K562 (cell line): ENCODE measurements around the gene PLTP. TPM values are rescaled to one million over a fixed set of nuclear protein-coding genes. Genes with fewer than 3 reads are reported as not detected.

Experiments
- AFF1 ChIP-seq, 2 experiments: fragments of 450-650 bp; IDR thresholded peaks; 2 replicates each; pipeline ENCODE4 v1.6.1; 2018; ENCODE audit warnings: mild to moderate bottlenecking in 2 of 2, low read depth in 1 of 2; ENCODE audit not compliant: partially characterized antibody in 2 of 2
- BACH1 ChIP-seq: fragments of 200-800 bp; sonication (Bioruptor generic); IDR thresholded peaks from 2 replicates; pipeline ENCODE4 v1.6.1; 2016; ENCODE audit warnings: missing genetic modification characterization, missing compliant biosample characterization
- CBX3 ChIP-seq, 2 experiments: IDR thresholded peaks; 1 replicate in 1 of 2; 2 replicates in 1 of 2; pipeline ENCODE4 v1.6.1; 2012; ENCODE audit warnings: inconsistent platforms in 2 of 2, low read length in 2 of 2, borderline replicate concordance in 1 of 2, control low read depth in 1 of 2
- CC2D1A ChIP-seq: fragments of 450-650 bp; IDR thresholded peaks from 2 replicates; pipeline ENCODE4 v1.6.1; 2017; ENCODE audit warnings: mild to moderate bottlenecking
- FOXP4 ChIP-seq: sonication (generic); formaldehyde crosslinking; IDR thresholded peaks from 2 replicates; pipeline ENCODE4 v1.8.0; 2022; ENCODE audit warnings: mild to moderate bottlenecking, missing genetic modification reagents, borderline replicate concordance
- LARP7 ChIP-seq: fragments of 450-650 bp; IDR thresholded peaks from 2 replicates; pipeline ENCODE4 v1.6.1; 2016
- MEF2A ChIP-seq: IDR thresholded peaks from 2 replicates; pipeline ENCODE4 v1.6.1; 2011; ENCODE audit warnings: low read depth, mild to moderate bottlenecking, low read length, moderate library complexity; ENCODE audit not compliant: control insufficient read depth
- NCOA1 ChIP-seq: fragments of 450-650 bp; IDR thresholded peaks from 2 replicates; pipeline ENCODE4 v1.6.1; 2016; ENCODE audit warnings: low read depth
- NFRKB ChIP-seq: fragments of 450-650 bp; IDR thresholded peaks from 2 replicates; pipeline ENCODE4 v1.6.1; 2016; ENCODE audit warnings: low read depth
- RAD21 ChIP-seq, 2 experiments: fragments of 250-450 bp in 1 of 2; fragments of 450-650 bp in 1 of 2; sonication (Bioruptor Pico) in 1 of 2; formaldehyde crosslinking in 1 of 2; IDR thresholded peaks in 1 of 2; conservative IDR thresholded peaks in 1 of 2; 2 replicates each; pipeline versions ENCODE4 v1.4.0 to v1.8.0; 2020 to 2022; ENCODE audit warnings: mild to moderate bottlenecking in 2 of 2, moderate library complexity in 1 of 2
- TFAM ChIP-seq: fragments of 250-450 bp; sonication (Bioruptor Pico); conservative IDR thresholded peaks from 2 replicates; pipeline ENCODE4 v1.5.0; 2021; ENCODE audit warnings: mild to moderate bottlenecking, moderate library complexity
- ZBTB7A ChIP-seq: IDR thresholded peaks from 2 replicates; pipeline ENCODE4 v1.6.1; 2011; ENCODE audit warnings: low read depth, mild to moderate bottlenecking, low read length, moderate library complexity, borderline replicate concordance; ENCODE audit not compliant: control insufficient read depth
- ZFP36 ChIP-seq: fragments of 150-350 bp; IDR thresholded peaks from 2 replicates; pipeline ENCODE4 v1.6.1; 2018; ENCODE audit warnings: low read length, low read depth; ENCODE audit not compliant: partially characterized antibody
- ZNF239 ChIP-seq: fragments of 250-450 bp; sonication (Bioruptor Pico); IDR thresholded peaks from 2 replicates; pipeline ENCODE4 v1.4.0; 2020; ENCODE audit warnings: mild to moderate bottlenecking
- ZNF830 ChIP-seq: fragments of 250-450 bp; sonication (Bioruptor Pico); IDR thresholded peaks from 2 replicates; pipeline ENCODE4 v1.5.0; 2021; ENCODE audit warnings: mild to moderate bottlenecking
- polyA plus RNA-seq, 8 experiments: library from polyadenylated mRNA; depleted of rRNA in 4 of 8; stranded (reverse) in 5 of 8; unstranded in 3 of 8; fragments of >200 nt; fragmentation: Nextera tagmentation in 2 of 8; fragmentation: Illumina TruSeq in 1 of 8; extraction: Ambion mirVana in 2 of 8; extraction: Trizol in 1 of 8; gene quantifications; 2 replicates each; pipeline versions ENCODE4 v1.2.1 to v1.2.3, GENCODE V29; 2011 to 2014; ENCODE audit warnings: inconsistent platforms in 1 of 8, missing spikeins in 1 of 8
- total RNA-seq, 7 experiments: library from RNA; depleted of rRNA in 6 of 7; stranded (reverse); fragments of >200 nt in 6 of 7; fragmentation: Illumina TruSeq in 2 of 7; extraction: Trizol in 2 of 7; gene quantifications; 2 replicates each; pipeline versions ENCODE4 v1.2.1 to v1.2.3, GENCODE V29; 2011 to 2021; ENCODE audit warnings: low replicate concordance in 1 of 7
- TF ChIP-seq, protein P1 (sequence below): sonication (generic); formaldehyde crosslinking; IDR thresholded peaks from 2 replicates; pipeline ENCODE4 v1.8.0; 2023; ENCODE audit warnings: mild to moderate bottlenecking, missing genetic modification reagents

Gene PLTP
- total and polyA plus RNA-seq, 9 of the 15 experiments (the other 6 are each of a cell fraction or from before 2014, with no cell fraction given), result 2.8 to 29.3 (median 17.6) TPM

DNA sequence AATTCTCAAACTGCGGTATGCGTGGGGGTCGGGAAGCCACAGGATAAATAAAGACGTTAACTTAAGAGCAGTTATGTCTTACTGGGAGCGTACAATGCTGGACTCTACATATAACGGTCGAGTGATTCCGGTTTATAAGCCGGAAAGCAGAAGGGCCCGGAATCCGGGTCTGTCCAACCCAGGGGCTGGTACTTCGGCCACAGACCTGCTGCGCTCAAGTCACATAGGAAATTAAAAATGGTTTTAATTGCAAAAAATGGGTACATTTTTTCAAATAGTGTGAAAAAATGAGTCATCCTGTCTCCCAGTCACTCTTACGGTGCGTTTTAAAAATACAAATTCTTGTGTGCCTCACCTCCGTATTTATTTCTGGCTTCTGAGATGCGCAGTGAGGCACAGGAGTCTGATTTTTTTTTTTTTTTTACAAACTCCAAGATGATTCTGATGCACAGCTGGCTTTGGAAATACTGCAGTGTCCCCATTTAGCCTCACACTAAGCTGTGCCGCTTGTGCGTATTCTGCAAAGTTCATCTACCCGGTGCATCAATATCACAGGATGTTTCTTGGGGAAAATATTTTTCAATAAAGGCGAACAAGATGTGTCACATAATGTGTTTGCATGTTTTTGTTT, 23.6 kb upstream of the PLTP start (continued):
- peak in 1 of 2 experiments; percentile 89 for TF ChIP-seq AFF1 (IDR thresholded peaks at IDR 0.05; ENCODE audit: low read depth in 1 of 2, partially characterized antibody in 2 of 2)
- TF ChIP-seq ZFP36, result no peak
- no peak for TF ChIP-seq NFRKB
- TF ChIP-seq TFAM (CRISPR knock-in tag), result no peak
- TF ChIP-seq FOXP4 (CRISPR knock-in tag), result 0 out of 2 replicates have a peak, but pooled peaks have one; percentile 53
- TF ChIP-seq ZNF830 (CRISPR knock-in tag), result no peak
- TF ChIP-seq NCOA1, result peak; percentile 75
- no peak for TF ChIP-seq LARP7
- TF ChIP-seq CC2D1A, result peak; percentile 81; the same call in 1 of the 2 replicates
- TF ChIP-seq ZBTB7A, result no peak; the same call in 1 of the 2 replicates
- TF ChIP-seq CBX3 (IDR thresholded peaks at IDR 0.05; ENCODE audit: borderline replicate concordance in 1 of 2, low read length in 2 of 2), result no peak
- TF ChIP-seq MEF2A, result no peak; the same call in 1 of the 2 replicates
- TF ChIP-seq, protein P1, sequence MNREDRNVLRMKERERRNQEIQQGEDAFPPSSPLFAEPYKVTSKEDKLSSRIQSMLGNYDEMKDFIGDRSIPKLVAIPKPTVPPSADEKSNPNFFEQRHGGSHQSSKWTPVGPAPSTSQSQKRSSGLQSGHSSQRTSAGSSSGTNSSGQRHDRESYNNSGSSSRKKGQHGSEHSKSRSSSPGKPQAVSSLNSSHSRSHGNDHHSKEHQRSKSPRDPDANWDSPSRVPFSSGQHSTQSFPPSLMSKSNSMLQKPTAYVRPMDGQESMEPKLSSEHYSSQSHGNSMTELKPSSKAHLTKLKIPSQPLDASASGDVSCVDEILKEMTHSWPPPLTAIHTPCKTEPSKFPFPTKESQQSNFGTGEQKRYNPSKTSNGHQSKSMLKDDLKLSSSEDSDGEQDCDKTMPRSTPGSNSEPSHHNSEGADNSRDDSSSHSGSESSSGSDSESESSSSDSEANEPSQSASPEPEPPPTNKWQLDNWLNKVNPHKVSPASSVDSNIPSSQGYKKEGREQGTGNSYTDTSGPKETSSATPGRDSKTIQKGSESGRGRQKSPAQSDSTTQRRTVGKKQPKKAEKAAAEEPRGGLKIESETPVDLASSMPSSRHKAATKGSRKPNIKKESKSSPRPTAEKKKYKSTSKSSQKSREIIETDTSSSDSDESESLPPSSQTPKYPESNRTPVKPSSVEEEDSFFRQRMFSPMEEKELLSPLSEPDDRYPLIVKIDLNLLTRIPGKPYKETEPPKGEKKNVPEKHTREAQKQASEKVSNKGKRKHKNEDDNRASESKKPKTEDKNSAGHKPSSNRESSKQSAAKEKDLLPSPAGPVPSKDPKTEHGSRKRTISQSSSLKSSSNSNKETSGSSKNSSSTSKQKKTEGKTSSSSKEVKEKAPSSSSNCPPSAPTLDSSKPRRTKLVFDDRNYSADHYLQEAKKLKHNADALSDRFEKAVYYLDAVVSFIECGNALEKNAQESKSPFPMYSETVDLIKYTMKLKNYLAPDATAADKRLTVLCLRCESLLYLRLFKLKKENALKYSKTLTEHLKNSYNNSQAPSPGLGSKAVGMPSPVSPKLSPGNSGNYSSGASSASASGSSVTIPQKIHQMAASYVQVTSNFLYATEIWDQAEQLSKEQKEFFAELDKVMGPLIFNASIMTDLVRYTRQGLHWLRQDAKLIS (CRISPR knock-in tag), result no peak
- TF ChIP-seq BACH1, result peak; percentile 40; the same call in 1 of the 2 replicates
- TF ChIP-seq RAD21 (CRISPR knock-in tag; conservative IDR thresholded peaks at IDR 0.05 in 1 of 2, IDR thresholded peaks at IDR 0.05 in 1 of 2), result no peak
- no peak for TF ChIP-seq ZNF239 (CRISPR knock-in tag)
